ENCODE data around the gene DLL3.

DNA sequence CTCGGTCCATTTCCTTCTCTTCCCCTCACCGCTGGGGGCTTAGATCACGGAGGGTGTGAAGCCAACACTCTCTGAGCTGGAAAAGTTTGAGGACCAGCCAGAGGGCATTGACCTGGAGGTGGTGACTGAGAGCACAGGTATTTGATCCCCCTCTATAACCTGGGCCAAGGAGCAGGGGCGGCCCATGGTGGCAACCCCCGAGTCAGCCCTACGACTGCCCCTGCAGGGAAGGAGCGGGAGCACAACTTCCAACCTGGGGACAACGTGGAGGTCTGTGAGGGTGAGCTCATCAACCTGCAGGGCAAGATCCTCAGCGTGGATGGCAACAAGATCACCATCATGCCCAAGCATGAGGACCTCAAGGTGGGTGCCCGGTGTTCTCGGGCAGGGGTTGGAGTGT is 29.7 kb upstream of the DLL3 start:
- TF ChIP-seq ZNF317 (CRISPR knock-in tag; IDR thresholded peaks at IDR 0.05; ENCODE audit: borderline replicate concordance, low read depth) (no peak), FOXK1 (CRISPR knock-in tag; IDR thresholded peaks at IDR 0.05) (no peak), IRF1 (CRISPR knock-in tag; IDR thresholded peaks at IDR 0.05) (no peak), JUN (CRISPR knock-in tag; IDR thresholded peaks at IDR 0.05) (no peak), E2F5 (CRISPR knock-in tag; IDR thresholded peaks at IDR 0.05) (no peak), NR2C2 (CRISPR knock-in tag; IDR thresholded peaks at IDR 0.05) (no peak), KAT7 (CRISPR knock-in tag; IDR thresholded peaks at IDR 0.05; ENCODE audit: borderline replicate concordance) (no peak), ZNF512 (CRISPR knock-in tag; IDR thresholded peaks at IDR 0.05; ENCODE audit: borderline replicate concordance) (no peak), SP1 (CRISPR knock-in tag; conservative IDR thresholded peaks at IDR 0.05) (no peak)

Data from WTC11 (cell line).